Heart left ventricle (tissue), 13 donors: ENCODE results near the gene UBE2F.

Experiments
- CTCF ChIP-seq, 12 donors: fragments of 200-600 bp; sonication (generic) in 4 of 12; IDR thresholded peaks; one replicate each; pipeline versions ENCODE4 v1.5.0 to v1.8.0; 2018 to 2022; ENCODE audit warnings: antibody characterized with exemption in 12 of 12, mild to moderate bottlenecking in 5 of 12
- POLR2A ChIP-seq, 2 donors: fragments of 450-650 bp; IDR thresholded peaks; one replicate each; pipeline ENCODE4 v1.6.1; 2017; ENCODE audit warnings: antibody characterized with exemption in 2 of 2, mild to moderate bottlenecking in 2 of 2, moderate library complexity in 2 of 2
- donor health status: ischemic (EF 13 %, LVEDD 7.1; RV severe dilation, severe dysfunction).
- donor health status: DM: no; HTN: yes; CAD: no.
- donor health status: DM: no; HTN: no; CAD: no.
- donor health status: ischemic (EF 25% LVEDD 6.9; RV normal size, moderate dysfunction).
- donor health status: ischemic (EF 25% LVEDD 5.7; RV mildly dilated, moderate dysfunction).
- donor health status: ischemic (EF 35%, LVEDD 5.7; RV mildly dilated, moderate dysfunction).
- donor health status: nonischemic (EF 11% LVEDD 7.7; RV severe dilation, severe dysfunction).
- donor health status: DM: yes; HTN: yes; CAD: no.
- donor health status: PGD.
- donor health status: ischemic (EF 29% LVEDD 5.4; RV normal size, mild dysfunction).
- donor health status: nonischemic (EF 23%, LVEDD 6.1; RV moderate dilation, normal function).

- TF ChIP-seq CTCF (IDR thresholded peaks at IDR 0.05) (no peak), POLR2A (IDR thresholded peaks at IDR 0.05) (no peak)
Observed at GRCh38 chr2:237934186-237934585, 32.6 kb upstream of the UBE2F start.
